SJSA1 (cell line): ENCODE results near the gene CCR2. TPM values are rescaled to one million over a fixed set of nuclear protein-coding genes. Genes with fewer than 3 reads are reported as not detected.

Experiments used
- DNase-seq, 2 experiments: peaks; one replicate each; pipeline ENCODE4 v3.0.0-alpha.2; 2015 to 2020; ENCODE audit warnings: low spot score in 2 of 2, low read depth in 1 of 2
- H3K27ac ChIP-seq: fragments of 250-450 bp; sonication (Bioruptor Pico); 2 replicates; pipeline ENCODE4 v1.5.1; 2020; ENCODE audit warnings: mild to moderate bottlenecking, moderate library complexity
- H3K27me3 ChIP-seq: fragments of 250-450 bp; sonication (Bioruptor Pico); replicated peaks from 2 replicates; pipeline ENCODE4 v1.5.1; 2020; ENCODE audit warnings: mild to moderate bottlenecking, moderate library complexity
- H3K36me3 ChIP-seq: fragments of 250-450 bp; sonication (Bioruptor Pico); 2 replicates; pipeline ENCODE4 v1.5.1; 2020; ENCODE audit warnings: mild to moderate bottlenecking
- H3K4me1 ChIP-seq: fragments of 250-450 bp; sonication (Bioruptor Pico); replicated peaks from 2 replicates; pipeline ENCODE4 v1.6.1; 2021; ENCODE audit warnings: mild to moderate bottlenecking
- H3K4me3 ChIP-seq: fragments of 250-450 bp; sonication (Bioruptor Pico); 2 replicates; pipeline ENCODE4 v1.5.1; 2020; ENCODE audit warnings: mild to moderate bottlenecking
- H3K9me3 ChIP-seq: fragments of 250-450 bp; sonication (Bioruptor Pico); replicated peaks from 2 replicates; pipeline ENCODE4 v1.5.1; 2020; ENCODE audit warnings: mild to moderate bottlenecking
- total RNA-seq: library from RNA; depleted of rRNA; stranded (reverse); fragments of >200 nt; shearing (Covaris generic); gene quantifications from 2 replicates; pipeline ENCODE4 v1.2.3, GENCODE V29; 2014

The CCR2 gene
- total RNA-seq, 1 experiment from 2014 or later, result not detected

GRCh38 chr3:46361408-46362283 lies 7.7 kb downstream of the CCR2 start:
- Histone ChIP-seq H3K4me1 (peaks cover 7% of the 10 kb centered on the region; the same call in 1 of the 2 replicates), H3K27ac (no peak overlapping the region), H3K36me3 (no peaks in the 10 kb centered on the region), H3K27me3 (no peaks in the 10 kb centered on the region), H3K4me3 (no peak overlapping the region), H3K9me3 (no peaks in the 10 kb centered on the region)
- DNase-seq, result no peak

GRCh38 chr3:46365041-46365440 lies 11.1 kb downstream of the CCR2 start:
- peaks cover 7% of the 10 kb centered on the region; the same call in 1 of the 2 replicates for H3K4me1 ChIP-seq
- DNase-seq, result no peak
- no peak overlapping the region for H3K27ac ChIP-seq
- H3K4me3 ChIP-seq, result no peak overlapping the region
- H3K27me3 ChIP-seq, result no peaks in the 10 kb centered on the region
- no peaks in the 10 kb centered on the region for H3K9me3 ChIP-seq
- no peaks in the 10 kb centered on the region for H3K36me3 ChIP-seq

GRCh38 chr3:46365737-46366524 lies 12.0 kb downstream of the CCR2 start:
- Histone ChIP-seq H3K36me3 (no peaks in the 10 kb centered on the region), H3K4me3 (no peak overlapping the region), H3K27ac (no peak overlapping the region), H3K9me3 (no peaks in the 10 kb centered on the region), H3K27me3 (no peaks in the 10 kb centered on the region), H3K4me1 (no peaks in the 10 kb centered on the region)
- DNase-seq, result no peak

GRCh38 chr3:46367811-46368210 lies 13.9 kb downstream of the CCR2 start:
- DNase-seq, result no peak
- Histone ChIP-seq H3K27me3 (no peaks in the 10 kb centered on the region), H3K36me3 (no peaks in the 10 kb centered on the region)

GRCh38 chr3:46368569-46368968 lies 14.7 kb downstream of the CCR2 start:
- H3K27ac ChIP-seq, result no peak overlapping the region
- H3K9me3 ChIP-seq, result no peaks in the 10 kb centered on the region
- no peaks in the 10 kb centered on the region for H3K4me1 ChIP-seq
- no peak overlapping the region for H3K4me3 ChIP-seq
- H3K36me3 ChIP-seq, result no peaks in the 10 kb centered on the region
- H3K27me3 ChIP-seq, result no peaks in the 10 kb centered on the region
- DNase-seq, result no peak

More at GRCh38 chr3:46367811-46368210, 13.9 kb downstream of the CCR2 start:
- no peak overlapping the region for H3K27ac ChIP-seq
- H3K4me3 ChIP-seq, result no peak overlapping the region
- no peaks in the 10 kb centered on the region for H3K4me1 ChIP-seq
- no peaks in the 10 kb centered on the region for H3K9me3 ChIP-seq

- Histone ChIP-seq H3K27ac (no peak overlapping the region), H3K4me1 (no peaks in the 10 kb centered on the region), H3K36me3 (no peaks in the 10 kb centered on the region), H3K27me3 (no peaks in the 10 kb centered on the region), H3K9me3 (no peaks in the 10 kb centered on the region), H3K4me3 (no peak overlapping the region)
- DNase-seq, result no peak
Measured at GRCh38 chr3:46369151-46369550, 15.2 kb downstream of the CCR2 start.

GRCh38 chr3:46369675-46370132 lies 15.8 kb downstream of the CCR2 start:
- H3K9me3 ChIP-seq, result no peaks in the 10 kb centered on the region
- no peaks in the 10 kb centered on the region for H3K4me1 ChIP-seq
- H3K27ac ChIP-seq, result no peak overlapping the region
- DNase-seq, result no peak
- H3K27me3 ChIP-seq, result no peaks in the 10 kb centered on the region
- H3K4me3 ChIP-seq, result no peak overlapping the region
- no peaks in the 10 kb centered on the region for H3K36me3 ChIP-seq

- no peak for DNase-seq
- H3K9me3 ChIP-seq, result no peaks in the 10 kb centered on the region
- no peaks in the 10 kb centered on the region for H3K4me1 ChIP-seq
- no peaks in the 10 kb centered on the region for H3K27me3 ChIP-seq
- H3K4me3 ChIP-seq, result no peak within 1 kb of the TSS
- H3K36me3 ChIP-seq, result no peaks in the 10 kb centered on the region
- no peak within 1 kb of the TSS for H3K27ac ChIP-seq
Measured at GRCh38 chr3:46370839-46371518, 17.1 kb downstream of the CCR2 start, which contains the start of gene CCR5. TSS of gene CCR5 (plus strand) at chr3:46370946. CDS start at chr3:46372903, 1,957 bp downstream.

GRCh38 chr3:46371519-46372340 lies 17.8 kb downstream of the CCR2 start:
- no peak overlapping the region for H3K27ac ChIP-seq
- no peaks in the 10 kb centered on the region for H3K36me3 ChIP-seq
- H3K9me3 ChIP-seq, result no peaks in the 10 kb centered on the region
- H3K4me1 ChIP-seq, result no peaks in the 10 kb centered on the region
- DNase-seq, result no peak
- no peaks in the 10 kb centered on the region for H3K27me3 ChIP-seq
- H3K4me3 ChIP-seq, result no peak overlapping the region

- Histone ChIP-seq H3K27ac (no peak overlapping the region), H3K9me3 (no peaks in the 10 kb centered on the region), H3K36me3 (no peaks in the 10 kb centered on the region), H3K4me3 (no peak overlapping the region), H3K4me1 (no peaks in the 10 kb centered on the region), H3K27me3 (no peaks in the 10 kb centered on the region)
- DNase-seq, result no peak
Measured at GRCh38 chr3:46372492-46373359, 18.8 kb downstream of the CCR2 start.

- Histone ChIP-seq H3K27ac (no peak overlapping the region), H3K4me1 (no peaks in the 10 kb centered on the region; the same call in 1 of the 2 replicates), H3K4me3 (no peak overlapping the region), H3K9me3 (no peaks in the 10 kb centered on the region), H3K36me3 (no peaks in the 10 kb centered on the region), H3K27me3 (no peaks in the 10 kb centered on the region)
- no peak for DNase-seq
Measured at GRCh38 chr3:46374755-46375154, 20.8 kb downstream of the CCR2 start.

GRCh38 chr3:46375218-46375617 lies 21.3 kb downstream of the CCR2 start:
- no peak overlapping the region for H3K4me3 ChIP-seq
- H3K9me3 ChIP-seq, result no peaks in the 10 kb centered on the region
- no peak overlapping the region for H3K27ac ChIP-seq
- H3K4me1 ChIP-seq, result peaks cover under 1% of the 10 kb centered on the region
- no peaks in the 10 kb centered on the region for H3K36me3 ChIP-seq
- no peaks in the 10 kb centered on the region for H3K27me3 ChIP-seq
- DNase-seq, result no peak
